Stimulated activated CD8-positive, alpha-beta memory T cell treated with anti-CD3 and anti-CD28 coated beads, Interleukin-4, amount 100 ng/mL, for 48 hours (primary cell): ENCODE results near the gene EXD3.
"Not testable (repeated sequence)": the region's sequence is repeated elsewhere in the genome, so short reads cannot be mapped to it uniquely, and the experiment has no call there.

ENCODE experiments used
- DNase-seq: peaks from one replicate; pipeline ENCODE4 v3.0.0-alpha.2; 2020

EXD3 gene

GRCh38 chr9:137422604-137423513 lies at the start of gene EXD3, which contains the start of gene NOXA1:
EXD3 (minus strand) TSS chr9:137423162; CDS start chr9:137395357, 27,805 bp downstream.
NOXA1 (plus strand) TSS chr9:137423393; CDS start chr9:137423530, 137 bp downstream.
- peak; percentile 98 for DNase-seq

GRCh38 chr9:137470785-137471184 lies 47.8 kb upstream of the EXD3 start:
- no peak for DNase-seq

GRCh38 chr9:137467896-137468295 lies 44.9 kb upstream of the EXD3 start:
- DNase-seq = no peak

GRCh38 chr9:137467161-137467581 lies 44.2 kb upstream of the EXD3 start:
- no peak for DNase-seq

- not testable (repeated sequence) for DNase-seq
Measured at GRCh38 chr9:137466389-137467085, 43.6 kb upstream of the EXD3 start.

GRCh38 chr9:137465720-137466388 lies 42.9 kb upstream of the EXD3 start:
- DNase-seq = no peak

- DNase-seq = no peak
Measured at GRCh38 chr9:137465000-137465719, 42.2 kb upstream of the EXD3 start.

- no peak for DNase-seq
Measured at GRCh38 chr9:137464291-137464999, 41.5 kb upstream of the EXD3 start.

- no peak for DNase-seq
Measured at GRCh38 chr9:137463931-137464290, 40.9 kb upstream of the EXD3 start.

GRCh38 chr9:137462986-137463930 lies 40.3 kb upstream of the EXD3 start:
- no peak for DNase-seq

- no peak for DNase-seq
Measured at GRCh38 chr9:137462396-137462985, 39.5 kb upstream of the EXD3 start.

GRCh38 chr9:137461663-137462395 lies 38.9 kb upstream of the EXD3 start:
- peak; percentile 92 for DNase-seq

GRCh38 chr9:137461316-137461662 lies 38.3 kb upstream of the EXD3 start:
- no peak for DNase-seq

- DNase-seq = no peak
Measured at GRCh38 chr9:137460363-137461315, 37.7 kb upstream of the EXD3 start.

GRCh38 chr9:137459601-137460362 lies 36.8 kb upstream of the EXD3 start:
- DNase-seq = peak; percentile 49

- DNase-seq = peak; percentile 97
Measured at GRCh38 chr9:137459152-137459600, 36.2 kb upstream of the EXD3 start, which contains the start of gene NSMF. NSMF (minus strand) TSS chr9:137459334; CDS start chr9:137459102, 232 bp downstream.
